BLaER1 treated with 17β-estradiol and CSF1 and Interleukin-3, amounts not matched to agents 10 nM and 100 nM (cell line): ENCODE results near the gene GATA5.
A peak's percentile ranks its signal among the peaks of the same experiment; 100 is the strongest.

Experiments used
- H3K27ac ChIP-seq, 11 experiments: shearing (Covaris generic); formaldehyde crosslinking; 2 replicates each; pipeline ENCODE4 v1.8.1; 2022
- H3K27me3 ChIP-seq, 11 experiments: shearing (Covaris generic); formaldehyde crosslinking; 2 replicates each; pipeline ENCODE4 v1.8.1; 2022
- H3K36me3 ChIP-seq, 11 experiments: shearing (Covaris generic); formaldehyde crosslinking; 2 replicates each; pipeline ENCODE4 v1.8.1; 2022
- H3K4me1 ChIP-seq, 10 experiments: shearing (Covaris generic); formaldehyde crosslinking; 2 replicates each; pipeline ENCODE4 v1.8.1; 2022
- H3K4me2 ChIP-seq, 11 experiments: shearing (Covaris generic); formaldehyde crosslinking; 2 replicates each; pipeline ENCODE4 v1.8.1; 2022
- H3K4me3 ChIP-seq, 10 experiments: shearing (Covaris generic); formaldehyde crosslinking; 2 replicates each; pipeline ENCODE4 v1.8.1; 2022
- H3K9ac ChIP-seq, 11 experiments: shearing (Covaris generic); formaldehyde crosslinking; 2 replicates each; pipeline ENCODE4 v1.8.1; 2022
- H3K9me3 ChIP-seq, 11 experiments: shearing (Covaris generic); formaldehyde crosslinking; replicated peaks in 1 of 11; 2 replicates each; pipeline ENCODE4 v1.8.1; 2022
- H4K20me1 ChIP-seq, 11 experiments: shearing (Covaris generic); formaldehyde crosslinking; 2 replicates each; pipeline ENCODE4 v1.8.1; 2022
- Cebpa-rat ChIP-seq, 11 experiments: shearing (Covaris generic); IDR thresholded peaks; 2 replicates each; pipeline ENCODE4 v1.8.1; 2022

GATA5 gene

GRCh38 chr20:62489186-62489931 is 13.6 kb upstream of the GATA5 start:
- no peak for TF ChIP-seq Cebpa-rat (IDR thresholded peaks at IDR 0.05)
- Histone ChIP-seq H3K27ac (no peak overlapping the region), H3K27me3 (peaks cover 44 to 54% (median 51%) of the 10 kb centered on the region in 11 experiments), H3K4me2 (peak overlapping the region; percentile 20 to 68 (median 58); a peak in 19 of 22 replicates), H3K4me3 (no peak overlapping the region), H4K20me1 (peaks cover 0 to 42% (median 14%) of the 10 kb centered on the region in 11 experiments; a peak in 10 of 22 replicates), H3K9me3 (peaks cover 0 to 11% (median 8%) of the 10 kb centered on the region in 11 experiments; a peak in 13 of 22 replicates), H3K36me3 (no peaks in the 10 kb centered on the region), H3K9ac (peak overlapping the region in 1 of 11 experiments; percentile 5; a peak in 2 of 22 replicates), H3K4me1 (peaks cover 3 to 60% (median 32%) of the 10 kb centered on the region in 10 experiments)

- no peak overlapping the region for H3K4me2 ChIP-seq
- no peak overlapping the region for H3K27ac ChIP-seq
- H3K4me3 ChIP-seq: no peak overlapping the region
- H3K27me3 ChIP-seq: peaks cover 53 to 63% (median 60%) of the 10 kb centered on the region in 11 experiments
- peaks cover 0 to 51% (median 15%) of the 10 kb centered on the region in 11 experiments; a peak in 10 of 22 replicates for H4K20me1 ChIP-seq
- H3K9me3 ChIP-seq: peaks cover 0 to 11% (median 8%) of the 10 kb centered on the region in 11 experiments; a peak in 13 of 22 replicates
- H3K4me1 ChIP-seq: peaks cover 0 to 51% (median 23%) of the 10 kb centered on the region in 10 experiments; a peak in 19 of 20 replicates
- TF ChIP-seq Cebpa-rat (IDR thresholded peaks at IDR 0.05): no peak
- H3K9ac ChIP-seq: no peak overlapping the region
- H3K36me3 ChIP-seq: no peaks in the 10 kb centered on the region
Observed at GRCh38 chr20:62488470-62488869, 12.7 kb upstream of the GATA5 start.

- H3K4me2 ChIP-seq: peak overlapping the region in 5 of 11 experiments; percentile 11 to 34 (median 29); a peak in 5 of 22 replicates
- H3K27me3 ChIP-seq: peaks cover 60 to 70% (median 67%) of the 10 kb centered on the region in 11 experiments
- H3K4me1 ChIP-seq: peaks cover 6 to 49% (median 22%) of the 10 kb centered on the region in 10 experiments; a peak in 19 of 20 replicates
- no peak for TF ChIP-seq Cebpa-rat (IDR thresholded peaks at IDR 0.05)
- peaks cover 0 to 56% (median 16%) of the 10 kb centered on the region in 11 experiments; a peak in 11 of 22 replicates for H4K20me1 ChIP-seq
- peaks cover 0 to 11% (median 8%) of the 10 kb centered on the region in 11 experiments; a peak in 13 of 22 replicates for H3K9me3 ChIP-seq
- no peak overlapping the region for H3K4me3 ChIP-seq
- no peak overlapping the region for H3K27ac ChIP-seq
- no peaks in the 10 kb centered on the region for H3K36me3 ChIP-seq
- H3K9ac ChIP-seq: no peak overlapping the region
Observed at GRCh38 chr20:62487561-62488354, 12.0 kb upstream of the GATA5 start.

- Histone ChIP-seq H3K4me2 (peak overlapping the region in 5 of 11 experiments; percentile 11 to 34 (median 29); a peak in 3 of 22 replicates), H3K27me3 (peaks cover 67 to 77% (median 73%) of the 10 kb centered on the region in 11 experiments)
Observed at GRCh38 chr20:62487118-62487517, 11.3 kb upstream of the GATA5 start.

GRCh38 chr20:62486484-62486883 is 10.7 kb upstream of the GATA5 start:
- H3K9ac ChIP-seq: no peak overlapping the region
- H3K4me3 ChIP-seq: no peak overlapping the region
- no peak overlapping the region for H3K4me2 ChIP-seq
- H3K27ac ChIP-seq: no peak overlapping the region
- peaks cover 0 to 69% (median 25%) of the 10 kb centered on the region in 11 experiments; a peak in 12 of 22 replicates for H4K20me1 ChIP-seq
- H3K36me3 ChIP-seq: no peaks in the 10 kb centered on the region
- no peak for TF ChIP-seq Cebpa-rat (IDR thresholded peaks at IDR 0.05)
- peaks cover 73 to 83% (median 80%) of the 10 kb centered on the region in 11 experiments for H3K27me3 ChIP-seq
- H3K4me1 ChIP-seq: peaks cover 14 to 51% (median 33%) of the 10 kb centered on the region in 10 experiments; a peak in 19 of 20 replicates
- peaks cover 0 to 11% (median 8%) of the 10 kb centered on the region in 11 experiments; a peak in 13 of 22 replicates for H3K9me3 ChIP-seq

More at GRCh38 chr20:62487118-62487517, 11.3 kb upstream of the GATA5 start:
- peaks cover 0 to 62% (median 19%) of the 10 kb centered on the region in 11 experiments; a peak in 11 of 22 replicates for H4K20me1 ChIP-seq
- TF ChIP-seq Cebpa-rat (IDR thresholded peaks at IDR 0.05): no peak
- H3K27ac ChIP-seq: no peak overlapping the region
- peaks cover 0 to 11% (median 8%) of the 10 kb centered on the region in 11 experiments; a peak in 13 of 22 replicates for H3K9me3 ChIP-seq
- no peak overlapping the region for H3K4me3 ChIP-seq
- no peak overlapping the region for H3K9ac ChIP-seq
- H3K4me1 ChIP-seq: peaks cover 12 to 49% (median 27%) of the 10 kb centered on the region in 10 experiments; a peak in 19 of 20 replicates
- H3K36me3 ChIP-seq: no peaks in the 10 kb centered on the region

- Histone ChIP-seq H3K4me2 (peak overlapping the region in 5 of 11 experiments; percentile 8 to 40 (median 22); a peak in 5 of 22 replicates), H3K4me3 (no peak overlapping the region), H3K27ac (no peak overlapping the region), H3K9ac (no peak overlapping the region), H3K9me3 (peaks cover 0 to 3% (median under 1%) of the 10 kb centered on the region in 11 experiments; a peak in 8 of 22 replicates), H3K27me3 (peaks cover 81 to 91% (median 88%) of the 10 kb centered on the region in 11 experiments), H3K4me1 (peaks cover 15 to 58% (median 41%) of the 10 kb centered on the region in 10 experiments), H4K20me1 (peaks cover 0 to 76% (median 25%) of the 10 kb centered on the region in 11 experiments; a peak in 14 of 22 replicates), H3K36me3 (no peaks in the 10 kb centered on the region)
- no peak for TF ChIP-seq Cebpa-rat (IDR thresholded peaks at IDR 0.05)
Observed at GRCh38 chr20:62485701-62486089, 9.9 kb upstream of the GATA5 start.

- no peaks in the 10 kb centered on the region for H3K36me3 ChIP-seq
- peaks cover 20 to 61% (median 45%) of the 10 kb centered on the region in 10 experiments for H3K4me1 ChIP-seq
- peaks cover 86 to 96% (median 93%) of the 10 kb centered on the region in 11 experiments for H3K27me3 ChIP-seq
- TF ChIP-seq Cebpa-rat (IDR thresholded peaks at IDR 0.05): no peak
- H4K20me1 ChIP-seq: peaks cover 0 to 82% (median 25%) of the 10 kb centered on the region in 11 experiments; a peak in 14 of 22 replicates
- H3K27ac ChIP-seq: no peak overlapping the region
- no peak overlapping the region for H3K4me3 ChIP-seq
- peak overlapping the region in 4 of 11 experiments; percentile 8 to 40 (median 22); a peak in 5 of 22 replicates for H3K4me2 ChIP-seq
- H3K9me3 ChIP-seq: no peaks in the 10 kb centered on the region
- H3K9ac ChIP-seq: no peak overlapping the region
Observed at GRCh38 chr20:62485062-62485700, 9.4 kb upstream of the GATA5 start.

GRCh38 chr20:62484478-62484877 is 8.7 kb upstream of the GATA5 start:
- Histone ChIP-seq H3K9ac (no peak overlapping the region), H3K27ac (no peak overlapping the region), H3K4me1 (peaks cover 20 to 59% (median 39%) of the 10 kb centered on the region in 10 experiments), H3K4me3 (no peak overlapping the region), H3K27me3 (peaks cover 91 to 99% (median 98%) of the 10 kb centered on the region in 11 experiments), H4K20me1 (peaks cover 0 to 85% (median 27%) of the 10 kb centered on the region in 11 experiments; a peak in 16 of 22 replicates), H3K36me3 (no peaks in the 10 kb centered on the region), H3K4me2 (no peak overlapping the region), H3K9me3 (no peaks in the 10 kb centered on the region)
- no peak for TF ChIP-seq Cebpa-rat (IDR thresholded peaks at IDR 0.05)
